ENCODE results near the gene HNRNPA2B1. TPM values are rescaled to one million over a fixed set of nuclear protein-coding genes. Genes with fewer than 3 reads are reported as not detected.

Gene HNRNPA2B1
- total and polyA plus RNA-seq, 2 of the 8 experiments (the other 6 are each of a cell fraction or from before 2014, with no cell fraction given): 276 to 1,255 TPM

GRCh38 chr7:26245150-26245549 lies 44.6 kb upstream of the HNRNPA2B1 start:
- Histone ChIP-seq H2AK5ac (ENCODE audit: low read depth, low read length) (no peak overlapping the region), H3K4me1 (replicated peaks in 1 of 4; ENCODE audit: control insufficient read depth in 3 of 4, insufficient read depth in 4 of 4, low read length in 3 of 4) (no peaks in the 10 kb centered on the region), H3K79me2 (ENCODE audit: control insufficient read depth in 1 of 2, insufficient read depth in 2 of 2, low read length in 2 of 2) (no peaks in the 10 kb centered on the region), H2BK12ac (ENCODE audit: low read depth, low read length) (no peak overlapping the region), H2BK15ac (ENCODE audit: low read length) (no peak overlapping the region), H3K36me3 (ENCODE audit: control insufficient read depth in 2 of 4, insufficient read depth in 4 of 4, low read length in 3 of 4) (no peaks in the 10 kb centered on the region), H3K79me1 (ENCODE audit: low read depth, low read length) (no peaks in the 10 kb centered on the region), H3K23me2 (ENCODE audit: low read depth, low read length) (no peaks in the 10 kb centered on the region; the same call in 1 of the 2 replicates), H3K23ac (ENCODE audit: insufficient read length) (no peak overlapping the region), H4K5ac (ENCODE audit: insufficient read length, low read depth, low read length) (no peak overlapping the region), H3K18ac (ENCODE audit: extremely low read depth, low read length) (no peak overlapping the region), H3K14ac (ENCODE audit: insufficient read length) (no peak overlapping the region), H3K4me3 (ENCODE audit: extremely low read depth in 1 of 4, insufficient read depth in 2 of 4, low read depth in 3 of 4, low read length in 4 of 4) (no peak overlapping the region), H3K9ac (replicated peaks in 1 of 4; ENCODE audit: extremely low read depth in 1 of 4, low read depth in 3 of 4, low read length in 3 of 4) (no peak overlapping the region), H2BK20ac (ENCODE audit: low read length) (no peak overlapping the region), H4K91ac (replicated peaks; ENCODE audit: insufficient read length, low read length) (no peak overlapping the region), H2AFZ (ENCODE audit: low read length) (peak overlapping the region; percentile 92; the same call in 1 of the 2 replicates), H2BK5ac (ENCODE audit: low read depth, low read length) (no peak overlapping the region), H3K4me2 (ENCODE audit: insufficient read depth in 1 of 2, low read depth in 2 of 2, low read length in 2 of 2) (no peak overlapping the region), H3K4ac (replicated peaks; ENCODE audit: insufficient read length, low read depth, low read length) (no peak overlapping the region), H4K8ac (ENCODE audit: extremely low read depth, insufficient read depth, low read length) (no peak overlapping the region), H3K56ac (replicated peaks; ENCODE audit: insufficient read length, low read depth, low read length) (no peak overlapping the region), H4K20me1 (replicated peaks in 1 of 2; ENCODE audit: control insufficient read depth in 1 of 2, insufficient read depth in 2 of 2, low read length in 2 of 2) (no peaks in the 10 kb centered on the region), H2BK120ac (replicated peaks; ENCODE audit: low read depth, low read length) (no peak overlapping the region), H3K9me3 (ENCODE audit: insufficient read depth in 2 of 2, low read depth in 1 of 2, low read length in 1 of 2) (no peaks in the 10 kb centered on the region), H3K27me3 (replicated peaks in 1 of 4; ENCODE audit: control insufficient read depth in 3 of 4, extremely low read depth in 1 of 4, insufficient read depth in 3 of 4, low read length in 3 of 4) (no peaks in the 10 kb centered on the region), H3K27ac (ENCODE audit: low read depth, low read length) (no peak overlapping the region)
- 96% methylated on average over 13 of the region's 13 CpGs; no CpG with 5 or more reads in 1 of the 2 experiments for WGBS, 2 experiments (ENCODE audit: extremely low coverage in 1 of 2, insufficient coverage in 1 of 2, insufficient read length in 1 of 2, insufficient replicate concordance in 2 of 2, low coverage in 1 of 2, low lambda C conversion rate in 2 of 2, missing lambda C conversion rate in 1 of 2)
- no peak for TF ChIP-seq CHD1 (IDR thresholded peaks at IDR 0.05; ENCODE audit: low read depth, low read length)
- no peak for TF ChIP-seq CBX8 (IDR thresholded peaks at IDR 0.05; ENCODE audit: borderline replicate concordance, low read depth, low read length)
- DNase-seq (ENCODE audit: low read depth in 1 of 2, low spot score in 2 of 2) (no peak), FAIRE-seq (no peak)
- ChIA-PET POLR2A (ENCODE audit: partially characterized antibody) (interaction anchor here (0.6 to 2.7 kb wide), 5 partner anchors 35 to 154 kb away, joined by 3 to 10 read pairs (median 3); partner anchors contain the start of genes CBX3 and HNRNPA2B1), CTCF (ENCODE audit: partially characterized antibody) (interaction anchor here (0.6 to 1.3 kb wide), 3 partner anchors 12 to 124 kb away, joined by 3 to 4 read pairs (median 3); no protein-coding TSS in a partner anchor)

All from H1 (cell line).